ENCODE measurements around the gene PAN3.

- TF ChIP-seq EZH2 (IDR thresholded peaks at IDR 0.05; ENCODE audit: insufficient read depth, poor library complexity, severe bottlenecking) (no peak), EZH2phosphoT487 (IDR thresholded peaks at IDR 0.05; ENCODE audit: insufficient read depth, low read depth) (no peak)
Observed at GRCh38 chr13:28339419-28339818, 201.1 kb downstream of the PAN3 start.
